HK-2 (cell line): Measurements from ENCODE around the gene CANX.
"Not testable (repeated sequence)": the region's sequence is repeated elsewhere in the genome, so short reads cannot be mapped to it uniquely, and the experiment has no call there.

Experiments used
- DNase-seq: peaks from one replicate; pipeline ENCODE4 v3.0.0-alpha.2; 2018; ENCODE audit not compliant: unreplicated experiment

The CANX gene

DNA sequence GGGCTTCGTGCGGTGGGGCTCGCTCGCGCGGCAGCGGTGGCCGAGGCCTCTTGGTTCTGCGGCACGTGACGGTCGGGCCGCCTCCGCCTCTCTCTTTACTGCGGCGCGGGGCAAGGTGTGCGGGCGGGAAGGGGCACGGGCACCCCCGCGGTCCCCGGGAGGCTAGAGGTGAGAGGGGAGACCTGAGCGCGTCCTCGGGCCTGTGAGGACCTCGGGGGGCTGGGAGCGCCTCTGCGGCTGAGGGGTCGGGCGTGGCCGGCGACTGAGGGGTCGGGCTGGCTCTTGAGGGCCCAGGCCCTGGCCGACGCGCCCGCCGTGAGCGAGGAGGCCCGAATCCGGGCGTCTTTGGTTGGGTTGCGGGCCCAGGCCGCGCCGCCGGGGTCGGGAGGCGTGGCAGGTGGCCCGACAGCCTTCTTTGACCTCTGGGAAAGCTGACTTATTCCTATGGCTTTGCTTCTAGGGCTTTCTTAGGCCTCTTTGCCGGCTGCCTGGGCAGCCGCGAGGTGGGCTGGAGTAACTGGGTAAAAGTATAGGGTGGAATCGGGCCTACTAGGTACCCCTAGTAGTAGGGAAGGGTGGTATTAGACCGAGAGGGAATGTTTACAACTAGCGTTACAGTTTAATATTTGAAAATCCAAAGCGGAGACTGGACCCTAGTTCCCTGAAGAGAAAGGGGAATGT lies at the start of gene CANX:
Gene CANX, plus strand, starts transcription at position 33 of the 681 bp plus-strand sequence. CDS start 6,715 bp downstream, outside the sequence.
- DNase-seq: no peak

- DNase-seq: not testable (repeated sequence)
Measured at GRCh38 chr5:179649166-179649703, 49.5 kb upstream of the CANX start.

DNA sequence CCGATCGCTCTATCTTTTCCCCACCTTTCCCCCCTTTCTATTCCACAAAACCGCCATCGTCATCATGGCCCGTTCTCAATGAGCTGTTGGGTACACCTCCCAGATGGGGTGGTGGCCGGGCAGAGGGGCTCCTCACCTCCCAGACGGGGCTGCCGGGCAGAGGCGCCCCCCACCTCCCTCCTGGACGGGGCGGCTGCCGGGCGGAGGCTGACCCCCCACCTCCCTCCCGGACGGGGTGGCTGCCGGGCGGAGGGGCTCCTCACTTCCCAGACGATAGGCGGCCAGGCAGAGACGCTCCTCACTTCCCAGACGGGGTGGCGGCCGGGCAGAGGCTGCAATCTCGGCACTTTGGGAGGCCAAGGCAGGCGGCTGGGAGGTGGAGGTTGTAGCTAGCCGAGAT lies 48.5 kb upstream of the CANX start:
- DNase-seq: not testable (repeated sequence)

GRCh38 chr5:179653135-179653534 lies 45.6 kb upstream of the CANX start:
- DNase-seq: not testable (repeated sequence)

DNA sequence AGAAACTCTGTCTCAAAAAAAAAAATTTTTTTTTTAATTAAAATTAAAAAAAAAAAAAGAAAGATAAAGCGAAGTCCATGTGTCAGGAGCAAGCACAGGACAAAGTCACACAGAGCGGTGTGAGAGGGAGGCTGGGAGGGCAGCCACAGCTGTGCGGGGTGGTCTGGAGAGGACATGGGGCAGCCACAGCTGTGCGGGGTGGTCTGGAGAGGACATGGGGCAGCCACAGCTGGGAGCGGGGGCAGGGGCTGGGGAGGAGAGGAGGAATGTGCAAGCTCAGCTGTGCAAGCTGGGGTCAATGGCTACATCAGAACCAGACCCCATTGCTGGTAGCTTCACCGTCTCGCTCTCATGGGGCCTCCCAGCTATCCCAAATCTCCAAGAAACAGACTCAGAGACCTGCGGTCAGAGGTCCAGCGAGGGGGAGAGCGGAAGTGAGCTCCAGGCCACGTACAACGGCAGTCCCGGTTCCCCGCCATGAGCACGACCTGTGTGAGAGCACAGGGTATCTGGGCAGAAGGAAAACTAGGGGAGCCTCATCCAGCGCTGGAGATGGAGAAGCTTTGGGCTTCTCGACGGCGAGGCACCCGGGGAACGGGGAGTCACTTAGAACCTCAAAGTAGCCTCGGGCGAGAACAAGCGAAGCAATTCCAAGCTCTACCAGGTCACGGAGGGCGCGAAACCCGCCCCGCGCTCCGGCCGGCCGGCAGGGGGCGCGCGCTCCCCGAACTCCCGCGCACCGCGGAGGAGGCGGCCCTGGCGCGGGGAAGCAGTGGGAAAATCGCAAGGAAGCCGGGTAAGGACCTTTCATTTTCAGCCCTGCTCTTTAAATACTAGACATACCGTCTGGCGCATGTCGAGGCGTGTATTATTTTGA lies 41.2 kb upstream of the CANX start:
- DNase-seq: not testable (repeated sequence)

DNA sequence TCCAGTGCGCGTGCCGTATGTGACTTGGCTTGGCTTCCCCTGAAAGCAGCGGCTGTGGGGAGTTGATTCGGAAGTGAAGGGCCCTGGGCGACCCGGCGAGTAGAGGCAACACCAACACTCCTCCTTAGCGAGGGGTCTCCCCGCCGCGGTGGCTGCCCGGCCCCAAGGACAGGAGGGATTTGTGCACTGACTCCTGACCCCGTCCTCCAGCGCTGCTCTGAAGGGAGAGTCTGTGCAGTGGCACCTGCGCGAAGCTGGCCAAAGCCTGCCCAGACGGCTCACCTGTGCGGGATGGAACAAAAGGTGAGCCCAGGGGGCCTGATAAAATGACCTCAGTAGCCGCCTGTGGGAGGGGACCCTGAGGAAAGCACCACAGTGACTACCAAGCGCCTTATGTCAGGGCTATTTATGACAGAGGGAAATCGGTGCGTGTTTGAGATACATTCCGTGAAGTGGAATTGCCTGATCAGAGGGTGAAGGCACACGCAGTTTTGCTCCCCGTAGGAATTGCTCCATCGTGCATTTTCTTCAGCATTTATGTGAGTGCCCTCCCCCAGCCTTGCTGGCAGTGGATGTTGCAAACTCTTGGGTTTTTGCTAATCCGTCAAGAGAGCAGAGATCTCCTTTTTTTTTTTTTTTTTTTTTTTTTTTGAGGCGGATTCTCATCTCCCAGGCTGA lies 40.4 kb upstream of the CANX start:
- not testable (repeated sequence) for DNase-seq

DNA sequence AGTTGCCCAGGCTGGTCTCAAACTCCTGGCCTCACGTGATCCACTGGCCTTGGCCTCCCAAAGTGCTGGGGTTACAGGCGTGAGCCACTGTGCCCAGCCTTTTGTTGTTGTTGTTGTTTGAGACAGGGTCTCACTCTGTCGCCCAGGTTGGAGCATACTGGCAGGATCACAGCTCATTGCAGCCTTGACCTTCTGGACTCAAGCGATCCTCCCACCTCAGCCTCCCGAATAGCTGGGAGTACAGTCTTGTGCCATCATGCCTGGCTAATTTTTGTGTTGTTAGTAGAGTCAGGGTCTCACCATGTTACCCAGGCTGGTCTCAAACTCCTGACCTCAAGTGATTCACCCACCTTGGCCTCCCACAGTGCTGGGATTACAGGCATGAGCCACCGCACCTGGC lies 37.1 kb upstream of the CANX start:
- not testable (repeated sequence) for DNase-seq

DNA sequence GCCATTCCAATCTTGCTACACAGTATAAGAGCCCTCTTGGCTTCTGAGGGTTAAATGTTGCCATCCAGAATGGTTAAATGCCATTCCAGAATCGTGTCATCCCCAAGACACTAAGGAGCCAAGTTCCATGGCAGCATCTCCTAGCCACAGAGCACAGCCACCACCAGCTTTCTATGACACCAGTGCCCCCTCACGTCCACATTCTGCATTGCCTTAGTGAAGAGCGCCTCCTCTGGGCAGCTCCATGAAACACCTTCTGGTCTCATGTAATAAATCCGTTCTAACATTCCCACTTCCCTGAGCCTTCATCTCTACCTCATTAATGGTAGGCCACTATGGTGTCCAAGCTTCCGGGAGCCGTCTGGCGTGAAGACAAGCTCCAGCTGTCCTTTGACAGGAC lies 30.4 kb upstream of the CANX start:
- no peak for DNase-seq

- peak; percentile 88 for DNase-seq
Measured at GRCh38 chr5:179678223-179679013, 20.3 kb upstream of the CANX start.

DNA sequence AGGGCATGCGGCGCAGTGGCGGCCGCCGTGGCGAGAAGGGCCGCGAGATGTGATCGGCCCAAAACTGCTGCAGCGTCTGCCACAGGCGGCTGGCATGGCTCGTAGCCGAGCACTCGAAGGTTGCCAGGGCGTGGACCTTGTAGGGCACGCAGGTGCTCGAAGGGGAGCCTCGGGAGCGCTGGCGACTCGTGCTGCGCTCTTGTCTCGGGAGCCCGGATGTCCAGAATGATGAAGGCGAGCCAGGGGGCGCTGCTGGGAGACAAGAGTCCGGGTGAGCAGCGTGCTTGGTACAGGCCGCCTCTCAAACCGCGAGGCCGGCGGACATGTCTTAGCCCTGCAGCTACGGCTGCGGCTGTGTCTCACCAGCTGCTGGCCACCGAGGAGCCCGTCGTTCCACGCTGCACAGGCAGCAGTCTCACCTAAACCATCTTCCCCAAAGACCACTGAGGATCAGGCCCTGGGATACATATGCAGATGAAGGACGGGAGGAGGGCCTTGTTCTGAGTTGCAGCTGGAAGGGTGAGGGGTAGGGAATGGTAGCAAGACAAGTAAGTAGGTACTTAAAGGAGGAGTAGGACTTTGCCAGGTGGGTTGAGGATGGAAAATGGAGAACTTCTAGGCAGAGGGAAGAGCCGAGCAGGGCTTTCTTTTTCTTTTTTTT lies 19.6 kb upstream of the CANX start:
- DNase-seq: peak; percentile 84

- no peak for DNase-seq
Measured at GRCh38 chr5:179680014-179680779, 18.6 kb upstream of the CANX start.

- peak; percentile 22 for DNase-seq
Measured at GRCh38 chr5:179680780-179681401, 17.9 kb upstream of the CANX start, which contains the start of gene CBY3. TSS of gene CBY3 (minus strand) at chr5:179681034. CDS start at chr5:179680918, 116 bp downstream.

- DNase-seq: not testable (repeated sequence)
Measured at GRCh38 chr5:179689212-179689611, 9.6 kb upstream of the CANX start.

DNA sequence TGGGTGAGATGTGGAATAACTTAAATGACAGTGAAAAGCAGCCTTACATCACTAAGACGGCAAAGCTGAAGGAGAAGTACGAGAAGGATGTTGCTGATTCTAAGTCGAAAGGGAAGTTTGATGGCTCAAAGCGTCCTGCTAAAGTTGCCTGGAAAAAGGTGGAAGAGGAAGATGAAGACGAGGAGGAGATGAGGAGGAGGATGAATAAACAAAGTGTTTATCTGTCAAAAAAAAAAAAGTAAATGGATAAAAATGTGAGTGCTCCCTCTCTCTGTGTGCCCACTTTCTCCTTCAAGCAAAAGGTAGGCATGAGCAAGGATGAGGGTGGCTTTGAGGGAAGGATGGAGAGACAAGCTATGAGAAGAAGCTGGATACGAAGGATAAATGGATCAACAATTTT lies 4.2 kb upstream of the CANX start:
- DNase-seq: no peak

DNA sequence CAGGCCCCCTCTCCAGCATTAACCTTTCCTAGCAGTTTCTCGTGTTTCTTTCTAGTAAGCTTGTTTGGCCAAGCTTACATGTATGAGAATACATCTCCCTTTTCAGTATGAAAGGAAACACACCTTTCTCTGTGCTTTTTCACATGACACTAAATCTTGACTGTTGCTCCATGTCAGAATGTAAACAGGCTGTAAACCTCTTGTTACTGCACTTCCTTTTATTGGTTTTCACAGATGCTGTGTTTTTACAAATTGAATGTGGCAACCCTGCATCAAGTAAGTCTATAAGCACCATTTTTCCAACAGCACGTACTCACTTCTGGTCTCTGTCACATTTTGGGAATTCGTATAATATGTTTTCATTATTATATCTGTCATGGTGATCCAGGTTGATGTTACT lies 2.2 kb upstream of the CANX start:
- no peak for DNase-seq

- no peak for DNase-seq
Measured at GRCh38 chr5:179697108-179697507, 1.7 kb upstream of the CANX start.

- DNase-seq: not testable (repeated sequence)
Measured at GRCh38 chr5:179697543-179697942, 1.2 kb upstream of the CANX start.

- peak; percentile 97 for DNase-seq
Measured at GRCh38 chr5:179697993-179698934, 503 bp upstream of the CANX start.
